PC-9 (cell line): ENCODE measurements around the gene EEA1. TPM values are rescaled to one million over a fixed set of nuclear protein-coding genes. Genes with fewer than 3 reads are reported as not detected.

Experiments
- BruUV-seq: library from RNA; stranded (reverse); fragments of 400-500 nt; replicated peaks from 2 replicates; lab custom pipeline; 2021; lab: Mats Ljungman, UMichigan
- CTCF ChIA-PET: fragments of 300-600 bp; sonication (Branson Sonifier 250); formaldehyde crosslinking; loops from one replicate; lab custom pipeline; 2022; ENCODE audit warnings: antibody characterized with exemption; lab: Charles Lee
- POLR2A ChIA-PET: fragments of 300-600 bp; sonication (Branson Sonifier 250); formaldehyde crosslinking; loops from one replicate; lab custom pipeline; 2022; ENCODE audit warnings: antibody characterized with exemption; ENCODE audit not compliant: unreplicated experiment; lab: Charles Lee
- DNase-seq, 2 experiments: peaks; one replicate each; pipeline versions ENCODE4 v3.0.0 to v3.0.0-alpha.2; 2015 to 2022; ENCODE audit warnings: mixed read lengths in 1 of 2
- H2AFZ ChIP-seq: fragments of 200-600 bp; sonication (generic); 2 replicates; pipeline ENCODE4 v1.8.1; 2017; ENCODE audit warnings: antibody characterized with exemption
- H3F3A ChIP-seq: fragments of 200-600 bp; sonication (generic); 2 replicates; pipeline ENCODE4 v1.8.1; 2017; ENCODE audit warnings: antibody characterized with exemption, mild to moderate bottlenecking, low read depth; ENCODE audit not compliant: insufficient read depth
- H3K27ac ChIP-seq: fragments of 200-600 bp; sonication (generic); 2 replicates; pipeline ENCODE4 v1.6.1; 2016; ENCODE audit warnings: mixed run types
- H3K27me3 ChIP-seq: fragments of 200-600 bp; sonication (generic); 2 replicates; pipeline ENCODE4 v1.6.1; 2016; ENCODE audit warnings: low read depth, mixed run types; ENCODE audit not compliant: insufficient read depth
- H3K36me3 ChIP-seq: fragments of 200-600 bp; sonication (generic); 2 replicates; pipeline ENCODE4 v1.6.1; 2016; ENCODE audit warnings: low read depth, mixed run types
- H3K4me1 ChIP-seq: fragments of 200-600 bp; sonication (generic); replicated peaks from 2 replicates; pipeline ENCODE4 v1.6.1; 2016; ENCODE audit warnings: mixed run types; ENCODE audit not compliant: insufficient read depth
- H3K4me2 ChIP-seq: fragments of 200-600 bp; sonication (generic); 2 replicates; pipeline ENCODE4 v1.6.1; 2017; ENCODE audit warnings: mixed run types
- H3K4me3 ChIP-seq: fragments of 200-600 bp; sonication (generic); 2 replicates; pipeline ENCODE4 v1.6.1; 2016; ENCODE audit warnings: mixed run types
- H3K79me2 ChIP-seq: fragments of 200-600 bp; sonication (generic); 2 replicates; pipeline ENCODE4 v1.6.1; 2017; ENCODE audit warnings: low read depth, mixed run types
- H3K9me2 ChIP-seq: fragments of 200-600 bp; sonication (generic); 2 replicates; pipeline ENCODE4 v1.8.1; 2017; ENCODE audit warnings: mild to moderate bottlenecking; ENCODE audit not compliant: insufficient read depth
- H3K9me3 ChIP-seq: fragments of 200-600 bp; sonication (generic); 2 replicates; pipeline ENCODE4 v1.8.1; 2016; ENCODE audit warnings: low read depth; ENCODE audit not compliant: insufficient read depth
- H4K20me1 ChIP-seq: fragments of 200-600 bp; sonication (generic); 2 replicates; pipeline ENCODE4 v1.8.1; 2017; ENCODE audit not compliant: insufficient read depth
- EZH2 ChIP-seq: fragments of 200-600 bp; sonication (generic); IDR thresholded peaks from 2 replicates; pipeline ENCODE4 v1.8.0; 2017; ENCODE audit warnings: antibody characterized with exemption, low read depth
- intact Hi-C: fragments of 100-400 bp; cut with micrococcal nuclease; formaldehyde crosslinking; loops from one replicate; pipeline ENCODE4 v1.10.0; 2022; ENCODE audit not compliant: unreplicated experiment
- total RNA-seq: library from RNA; stranded (reverse); gene quantifications from 2 replicates; pipeline ENCODE4 v1.2.3, GENCODE V29; 2021
- TF ChIP-seq, protein P1 (sequence below): fragments of 200-600 bp; sonication (generic); conservative IDR thresholded peaks from 2 replicates; pipeline ENCODE4 v1.6.1; 2017; ENCODE audit warnings: mixed run types, antibody characterized with exemption, mild to moderate bottlenecking, moderate library complexity

The EEA1 gene
- total RNA-seq, 1 experiment from 2014 or later, result 15.7 TPM

DNA sequence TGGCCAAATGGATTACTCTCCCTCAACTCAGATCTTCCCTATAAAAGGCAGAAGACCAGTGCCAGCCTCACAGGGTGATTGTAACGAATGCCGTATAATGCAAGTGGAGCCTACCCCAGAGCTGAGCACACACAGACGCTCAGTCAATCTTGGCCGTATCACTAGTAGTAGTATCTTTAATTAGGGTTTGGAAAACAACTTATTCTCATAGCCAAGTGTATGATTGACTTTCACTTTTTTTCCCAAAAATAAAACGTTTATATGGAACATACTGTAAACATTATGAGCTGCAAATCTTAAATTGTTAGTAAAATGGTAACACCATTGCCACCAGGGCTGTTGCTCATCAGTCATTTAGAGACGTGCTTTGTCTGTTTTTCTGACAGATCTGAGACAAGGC is 195.9 kb downstream of the EEA1 start:
- Histone ChIP-seq H3K27me3 (no peaks in the 10 kb centered on the region), H3K4me2 (no peak overlapping the region), H3K9me3 (no peaks in the 10 kb centered on the region), H2AFZ (no peak overlapping the region), H3K27ac (no peak overlapping the region), H3F3A (no peaks in the 10 kb centered on the region), H3K4me3 (no peak overlapping the region), H3K36me3 (no peaks in the 10 kb centered on the region), H3K79me2 (no peaks in the 10 kb centered on the region), H3K4me1 (peaks cover 10% of the 10 kb centered on the region; the same call in 1 of the 2 replicates), H4K20me1 (no peaks in the 10 kb centered on the region), H3K9me2 (no peaks in the 10 kb centered on the region; the same call in 1 of the 2 replicates)
- no TSS peak for BruUV-seq
- POLR2A ChIA-PET, result no interaction called here
- no peak for DNase-seq
- intact Hi-C loops, result no loop called here
- CTCF ChIA-PET, result no interaction called here
- TF ChIP-seq, protein P1, sequence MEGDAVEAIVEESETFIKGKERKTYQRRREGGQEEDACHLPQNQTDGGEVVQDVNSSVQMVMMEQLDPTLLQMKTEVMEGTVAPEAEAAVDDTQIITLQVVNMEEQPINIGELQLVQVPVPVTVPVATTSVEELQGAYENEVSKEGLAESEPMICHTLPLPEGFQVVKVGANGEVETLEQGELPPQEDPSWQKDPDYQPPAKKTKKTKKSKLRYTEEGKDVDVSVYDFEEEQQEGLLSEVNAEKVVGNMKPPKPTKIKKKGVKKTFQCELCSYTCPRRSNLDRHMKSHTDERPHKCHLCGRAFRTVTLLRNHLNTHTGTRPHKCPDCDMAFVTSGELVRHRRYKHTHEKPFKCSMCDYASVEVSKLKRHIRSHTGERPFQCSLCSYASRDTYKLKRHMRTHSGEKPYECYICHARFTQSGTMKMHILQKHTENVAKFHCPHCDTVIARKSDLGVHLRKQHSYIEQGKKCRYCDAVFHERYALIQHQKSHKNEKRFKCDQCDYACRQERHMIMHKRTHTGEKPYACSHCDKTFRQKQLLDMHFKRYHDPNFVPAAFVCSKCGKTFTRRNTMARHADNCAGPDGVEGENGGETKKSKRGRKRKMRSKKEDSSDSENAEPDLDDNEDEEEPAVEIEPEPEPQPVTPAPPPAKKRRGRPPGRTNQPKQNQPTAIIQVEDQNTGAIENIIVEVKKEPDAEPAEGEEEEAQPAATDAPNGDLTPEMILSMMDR, result no peak
- TF ChIP-seq EZH2, result no peak

DNA sequence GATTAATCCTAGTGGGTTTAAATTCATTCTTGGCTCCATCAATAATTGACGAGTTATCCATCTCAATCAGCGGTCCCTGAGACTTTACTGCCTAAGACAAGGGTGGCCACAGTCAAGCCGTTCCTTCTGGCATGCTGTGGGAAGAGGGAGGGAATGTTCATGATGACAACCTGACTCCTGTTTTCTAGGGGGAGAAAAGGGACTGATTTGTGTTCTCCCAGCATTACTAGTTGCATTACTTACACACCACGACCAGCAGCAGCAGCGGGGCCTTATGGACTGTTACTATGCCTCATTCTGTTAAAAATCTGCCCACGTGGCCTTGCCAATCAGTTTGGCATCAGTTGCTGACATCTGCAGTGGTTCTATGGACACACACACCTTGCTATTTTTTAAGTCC is 196.4 kb downstream of the EEA1 start:
- H4K20me1 ChIP-seq, result no peaks in the 10 kb centered on the region
- H3F3A ChIP-seq, result no peaks in the 10 kb centered on the region
- BruUV-seq, result no TSS peak
- no peak overlapping the region for H3K4me3 ChIP-seq
- no peak for DNase-seq
- H3K79me2 ChIP-seq, result no peaks in the 10 kb centered on the region
- intact Hi-C loops, result no loop called here
- H3K4me2 ChIP-seq, result no peak overlapping the region
- no peak overlapping the region for H2AFZ ChIP-seq
- TF ChIP-seq EZH2, result no peak
- TF ChIP-seq, protein P1, result no peak
- H3K36me3 ChIP-seq, result no peaks in the 10 kb centered on the region
- ChIA-PET CTCF (no interaction called here), POLR2A (no interaction called here)
- H3K27ac ChIP-seq, result no peak overlapping the region
- H3K27me3 ChIP-seq, result no peaks in the 10 kb centered on the region
- H3K4me1 ChIP-seq, result peaks cover 10% of the 10 kb centered on the region; the same call in 1 of the 2 replicates
- no peaks in the 10 kb centered on the region; the same call in 1 of the 2 replicates for H3K9me2 ChIP-seq
- no peaks in the 10 kb centered on the region for H3K9me3 ChIP-seq

DNA sequence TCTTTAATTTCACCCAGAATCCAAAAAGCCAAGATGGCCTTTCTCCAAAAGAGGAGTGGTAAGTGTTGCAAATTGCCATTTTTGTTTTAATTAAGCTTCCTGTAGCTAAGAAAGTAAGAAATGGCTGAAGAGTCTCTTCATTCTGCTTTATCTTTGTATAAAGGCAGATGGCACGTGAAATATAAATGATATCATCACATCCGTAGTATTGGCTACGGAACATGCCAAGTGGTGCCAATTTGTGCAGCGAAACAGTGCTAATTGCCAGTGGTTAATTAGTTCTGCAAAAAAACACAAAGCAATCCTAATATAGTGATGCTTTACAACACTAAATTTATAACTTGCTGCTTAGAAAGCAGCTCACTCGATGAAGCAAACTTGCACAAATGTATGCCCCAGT is 196.9 kb downstream of the EEA1 start:
- Histone ChIP-seq H3K4me2 (no peak overlapping the region), H3K36me3 (no peaks in the 10 kb centered on the region), H4K20me1 (no peaks in the 10 kb centered on the region), H2AFZ (no peak overlapping the region), H3K27me3 (no peaks in the 10 kb centered on the region), H3F3A (no peaks in the 10 kb centered on the region), H3K9me3 (no peaks in the 10 kb centered on the region), H3K79me2 (no peaks in the 10 kb centered on the region), H3K27ac (no peak overlapping the region), H3K9me2 (no peaks in the 10 kb centered on the region; the same call in 1 of the 2 replicates), H3K4me3 (no peak overlapping the region), H3K4me1 (peaks cover 10% of the 10 kb centered on the region; the same call in 1 of the 2 replicates)
- TF ChIP-seq EZH2, result no peak
- TF ChIP-seq, protein P1, result no peak
- BruUV-seq, result no TSS peak
- DNase-seq, result no peak
- intact Hi-C loops, result no loop called here
- CTCF ChIA-PET, result no interaction called here
- POLR2A ChIA-PET, result no interaction called here
